Measurements from ENCODE around the gene FAM131C. TPM values are rescaled to one million over a fixed set of nuclear protein-coding genes. Genes with fewer than 3 reads are reported as not detected.
"Not testable (repeated sequence)": the region's sequence is repeated elsewhere in the genome, so short reads cannot be mapped to it uniquely, and the experiment has no call there.

Gene FAM131C
- total RNA-seq, 1 experiment from 2014 or later, result 0.45 TPM

DNA sequence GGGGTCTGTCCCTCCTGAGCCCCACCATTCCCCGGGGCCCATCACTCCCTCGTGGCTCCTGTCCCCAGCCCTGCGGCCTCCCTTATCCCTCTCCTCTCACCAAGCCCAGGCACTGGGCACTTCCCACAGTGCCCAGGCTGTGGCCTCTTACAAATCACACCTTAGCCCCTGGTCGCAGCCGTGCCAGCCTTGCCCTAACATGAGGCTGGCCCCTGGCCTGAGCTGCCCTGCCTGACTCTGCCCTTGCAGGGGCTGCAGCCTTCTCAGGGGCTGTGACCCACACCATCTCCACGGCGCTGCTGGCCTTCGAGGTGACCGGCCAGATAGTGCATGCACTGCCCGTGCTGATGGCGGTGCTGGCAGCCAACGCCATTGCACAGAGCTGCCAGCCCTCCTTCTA lies 21.5 kb downstream of the FAM131C start:
- H3K4me3 ChIP-seq (ENCODE audit: insufficient read depth, low read depth, low read length); H3K36me3 ChIP-seq (replicated peaks; ENCODE audit: control insufficient read depth, insufficient read depth, low read length); H3K27me3 ChIP-seq (ENCODE audit: control insufficient read depth, insufficient read depth, low read length); DNase-seq: not testable (repeated sequence)

GRCh38 chr1:16051039-16051438 lies 22.4 kb downstream of the FAM131C start:
- no peaks in the 10 kb centered on the region; the same call in 1 of the 2 replicates for H3K27me3 ChIP-seq (ENCODE audit: control insufficient read depth, insufficient read depth, low read length)
- H3K4me3 ChIP-seq (ENCODE audit: insufficient read depth, low read depth, low read length), result no peak overlapping the region
- no peaks in the 10 kb centered on the region for H3K36me3 ChIP-seq (replicated peaks; ENCODE audit: control insufficient read depth, insufficient read depth, low read length)
- no peak for DNase-seq

DNA sequence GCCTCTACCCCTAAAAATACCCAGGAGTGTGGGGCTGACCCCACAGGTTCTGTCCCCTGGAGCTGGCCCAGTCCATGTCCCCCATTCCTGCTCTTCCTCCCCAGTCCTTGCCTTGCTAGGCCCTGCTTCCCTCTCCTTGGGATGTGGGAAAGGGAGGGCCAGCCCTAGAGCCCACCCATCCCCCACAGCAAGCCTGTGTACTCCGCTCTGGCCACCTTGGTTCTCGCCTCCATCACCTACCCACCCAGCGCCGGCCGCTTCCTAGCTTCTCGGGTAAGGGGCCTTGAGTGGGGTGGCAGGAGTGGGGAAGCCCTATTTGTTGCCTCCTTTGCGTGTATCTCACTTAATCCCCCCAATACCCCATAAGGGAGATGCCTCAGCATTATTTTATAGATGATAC lies 23.1 kb downstream of the FAM131C start:
- DNase-seq, result peak; percentile 71
- Histone ChIP-seq H3K4me3 (ENCODE audit: insufficient read depth, low read depth, low read length) (no peak overlapping the region), H3K36me3 (replicated peaks; ENCODE audit: control insufficient read depth, insufficient read depth, low read length) (no peaks in the 10 kb centered on the region), H3K27me3 (ENCODE audit: control insufficient read depth, insufficient read depth, low read length) (no peaks in the 10 kb centered on the region; the same call in 1 of the 2 replicates)

GRCh38 chr1:16048573-16049189 lies 24.8 kb downstream of the FAM131C start:
- peak; percentile 96 for DNase-seq
- no peaks in the 10 kb centered on the region for H3K36me3 ChIP-seq (replicated peaks; ENCODE audit: control insufficient read depth, insufficient read depth, low read length)
- H3K27me3 ChIP-seq (ENCODE audit: control insufficient read depth, insufficient read depth, low read length), result no peaks in the 10 kb centered on the region; the same call in 1 of the 2 replicates
- peak overlapping the region; percentile 59 for H3K4me3 ChIP-seq (ENCODE audit: insufficient read depth, low read depth, low read length)

GRCh38 chr1:16047791-16048475 lies 25.5 kb downstream of the FAM131C start:
- Histone ChIP-seq H3K27me3 (ENCODE audit: control insufficient read depth, insufficient read depth, low read length) (no peaks in the 10 kb centered on the region; the same call in 1 of the 2 replicates), H3K4me3 (ENCODE audit: insufficient read depth, low read depth, low read length) (peak overlapping the region; percentile 59), H3K36me3 (replicated peaks; ENCODE audit: control insufficient read depth, insufficient read depth, low read length) (no peaks in the 10 kb centered on the region)
- DNase-seq, result peak; percentile 73

DNA sequence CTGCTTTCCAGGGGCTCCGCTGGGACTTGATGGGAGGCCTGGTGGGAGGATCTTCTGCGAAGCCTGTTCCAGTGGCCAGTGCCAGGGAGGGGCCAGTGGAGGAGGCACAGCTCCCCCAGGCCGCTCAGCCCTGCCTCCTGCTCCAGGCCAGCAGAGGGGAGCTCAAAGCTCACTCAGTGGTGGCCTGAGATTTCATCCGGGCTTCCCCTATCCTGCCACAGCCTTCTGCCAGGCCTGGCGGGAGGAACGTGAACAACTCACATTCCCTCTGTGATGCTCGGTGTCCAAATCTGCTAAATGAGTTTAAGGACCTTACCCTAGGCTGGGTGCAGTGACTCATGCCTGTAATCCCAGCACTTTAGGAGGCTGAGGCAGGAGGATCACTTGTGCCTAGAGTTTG lies 26.6 kb downstream of the FAM131C start:
- Histone ChIP-seq H3K4me3 (ENCODE audit: insufficient read depth, low read depth, low read length) (no peak overlapping the region), H3K36me3 (replicated peaks; ENCODE audit: control insufficient read depth, insufficient read depth, low read length) (no peaks in the 10 kb centered on the region), H3K27me3 (ENCODE audit: control insufficient read depth, insufficient read depth, low read length) (no peaks in the 10 kb centered on the region; the same call in 1 of the 2 replicates)
- no peak for DNase-seq

DNA sequence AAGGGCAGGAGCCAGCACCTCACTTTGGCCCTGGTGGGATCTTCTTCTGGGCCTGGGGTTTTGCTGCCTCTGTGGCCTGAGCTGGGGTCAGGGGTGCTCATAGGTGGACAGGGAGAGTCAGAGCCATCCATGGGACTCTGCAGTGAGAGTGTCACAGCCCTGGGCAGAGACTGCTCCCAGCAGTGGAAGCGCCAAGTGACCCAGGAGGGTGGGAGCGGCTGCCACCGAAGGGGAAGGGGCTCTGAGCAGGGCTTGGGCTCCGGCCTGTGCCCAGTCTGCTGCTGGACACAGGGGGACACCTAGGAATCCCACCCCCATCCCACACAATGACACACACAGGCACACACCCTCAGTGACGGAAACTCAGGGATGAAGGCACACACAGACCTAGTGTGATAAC lies 29.5 kb downstream of the FAM131C start:
- Histone ChIP-seq H3K36me3 (replicated peaks; ENCODE audit: control insufficient read depth, insufficient read depth, low read length) (no peaks in the 10 kb centered on the region), H3K4me3 (ENCODE audit: insufficient read depth, low read depth, low read length) (no peak overlapping the region), H3K27me3 (ENCODE audit: control insufficient read depth, insufficient read depth, low read length) (no peaks in the 10 kb centered on the region; the same call in 1 of the 2 replicates)
- no peak for DNase-seq

DNA sequence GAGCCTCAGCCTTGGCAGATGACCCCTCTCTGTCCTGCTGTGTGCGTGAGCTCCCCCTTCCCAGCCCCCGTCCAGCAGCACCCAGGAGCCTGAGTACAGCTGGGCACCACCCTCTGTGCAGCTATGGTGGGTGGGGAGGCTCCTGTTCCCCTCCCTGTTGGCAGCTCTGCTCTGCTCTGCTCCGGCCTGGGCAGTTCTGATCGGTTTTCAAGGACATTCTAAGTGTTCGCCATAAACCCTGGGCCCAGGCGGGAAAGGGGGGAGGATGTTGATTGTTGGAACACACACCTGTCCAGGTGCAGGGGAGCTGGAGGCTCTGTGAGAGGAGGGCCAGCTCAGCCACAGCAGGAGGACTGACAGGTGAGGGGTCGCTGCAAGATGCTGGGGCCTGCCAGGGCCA lies 29.9 kb downstream of the FAM131C start, which contains the start of gene CLCNKB:
Gene CLCNKB (plus strand): TSS at position 262 of the 400 bp plus-strand sequence. CDS start 711 bp downstream, outside the sequence.
- DNase-seq, result no peak
- Histone ChIP-seq H3K4me3 (ENCODE audit: insufficient read depth, low read depth, low read length) (no peak within 1 kb of the TSS), H3K36me3 (replicated peaks; ENCODE audit: control insufficient read depth, insufficient read depth, low read length) (no peaks in the 10 kb centered on the region), H3K27me3 (ENCODE audit: control insufficient read depth, insufficient read depth, low read length) (no peaks in the 10 kb centered on the region; the same call in 1 of the 2 replicates)

- H3K4me3 ChIP-seq (ENCODE audit: insufficient read depth, low read depth, low read length); H3K27me3 ChIP-seq (ENCODE audit: control insufficient read depth, insufficient read depth, low read length); H3K36me3 ChIP-seq (replicated peaks; ENCODE audit: control insufficient read depth, insufficient read depth, low read length); DNase-seq: not testable (repeated sequence)
Observed at GRCh38 chr1:16042654-16043053, 30.8 kb downstream of the FAM131C start.

DNA sequence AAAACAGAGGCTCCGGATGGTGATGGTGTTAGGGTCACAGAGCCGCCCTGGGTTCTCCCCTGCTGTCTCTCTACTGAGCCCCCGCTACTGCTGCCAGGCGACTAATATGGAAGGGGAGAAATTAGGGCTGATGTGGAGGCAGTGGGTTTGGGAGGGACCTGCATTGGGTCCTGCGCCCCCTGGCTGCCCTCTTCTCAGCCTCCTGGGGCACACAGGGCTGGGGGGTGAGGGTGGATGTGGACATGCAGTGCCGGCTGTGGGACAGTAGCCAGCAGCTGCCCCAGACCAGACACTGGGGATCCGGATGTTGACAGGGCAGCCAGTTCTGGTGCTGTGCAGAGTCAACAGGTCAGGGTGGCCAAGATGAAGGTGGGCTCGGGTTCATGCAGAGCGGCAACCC lies 31.4 kb downstream of the FAM131C start:
- H3K27me3 ChIP-seq (ENCODE audit: control insufficient read depth, insufficient read depth, low read length), result no peaks in the 10 kb centered on the region; the same call in 1 of the 2 replicates
- no peaks in the 10 kb centered on the region for H3K36me3 ChIP-seq (replicated peaks; ENCODE audit: control insufficient read depth, insufficient read depth, low read length)
- peak; percentile 76 for DNase-seq
- no peak overlapping the region for H3K4me3 ChIP-seq (ENCODE audit: insufficient read depth, low read depth, low read length)

DNA sequence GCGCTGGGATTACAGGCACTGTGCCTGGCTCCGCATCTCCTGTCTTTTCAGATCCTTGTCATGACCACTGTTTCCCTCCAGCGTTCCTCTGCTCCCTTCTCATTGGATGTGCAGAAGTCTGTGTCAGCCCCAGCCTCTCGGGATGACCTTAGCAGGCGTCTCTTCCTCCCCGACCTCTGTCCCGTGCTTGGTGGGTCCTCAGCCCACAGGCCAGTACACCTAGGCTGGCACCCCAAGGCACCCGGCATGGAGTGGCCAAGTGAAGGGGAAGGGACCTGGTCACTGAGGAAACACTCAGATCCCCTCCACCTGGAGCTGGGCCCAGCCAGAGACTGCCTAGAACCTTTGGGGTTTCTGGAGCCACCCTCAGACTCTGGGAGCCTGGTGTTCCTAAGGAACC lies 32.3 kb downstream of the FAM131C start:
- Histone ChIP-seq H3K27me3 (ENCODE audit: control insufficient read depth, insufficient read depth, low read length) (no peaks in the 10 kb centered on the region; the same call in 1 of the 2 replicates), H3K4me3 (ENCODE audit: insufficient read depth, low read depth, low read length) (no peak overlapping the region), H3K36me3 (replicated peaks; ENCODE audit: control insufficient read depth, insufficient read depth, low read length) (no peaks in the 10 kb centered on the region)
- no peak for DNase-seq

DNA sequence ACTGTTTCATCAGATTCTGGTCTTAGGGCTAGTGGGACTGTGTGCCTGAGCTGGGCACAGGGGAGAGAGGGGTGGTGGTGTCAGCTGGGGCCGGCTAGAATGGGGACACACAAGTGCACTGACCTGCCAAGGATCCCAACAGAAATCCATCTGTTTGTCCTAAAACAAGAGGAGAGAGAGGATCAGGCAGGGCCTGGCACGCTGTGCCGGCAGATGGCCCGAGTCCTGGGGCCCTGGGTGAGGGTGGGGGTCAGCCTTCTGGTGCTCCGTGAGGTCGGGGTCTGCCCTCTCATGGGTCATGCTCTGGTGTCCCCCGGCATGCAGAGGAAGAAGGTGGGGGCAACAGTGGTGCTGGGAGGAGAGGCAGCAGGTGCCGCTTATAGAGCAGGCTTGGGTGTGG lies 33.6 kb downstream of the FAM131C start:
- H3K36me3 ChIP-seq (replicated peaks; ENCODE audit: control insufficient read depth, insufficient read depth, low read length); DNase-seq: not testable (repeated sequence)

GRCh38 chr1:16038620-16038912 lies 34.9 kb downstream of the FAM131C start:
- Histone ChIP-seq H3K27me3 (ENCODE audit: control insufficient read depth, insufficient read depth, low read length) (no peaks in the 10 kb centered on the region), H3K36me3 (replicated peaks; ENCODE audit: control insufficient read depth, insufficient read depth, low read length) (no peaks in the 10 kb centered on the region), H3K4me3 (ENCODE audit: insufficient read depth, low read depth, low read length) (no peak overlapping the region)
- DNase-seq, result peak; percentile 76

More for the DNA sequence above, 33.6 kb downstream of the FAM131C start:
- not testable (repeated sequence) for H3K27me3 ChIP-seq (ENCODE audit: control insufficient read depth, insufficient read depth, low read length); H3K4me3 ChIP-seq (ENCODE audit: insufficient read depth, low read depth, low read length)

DNA sequence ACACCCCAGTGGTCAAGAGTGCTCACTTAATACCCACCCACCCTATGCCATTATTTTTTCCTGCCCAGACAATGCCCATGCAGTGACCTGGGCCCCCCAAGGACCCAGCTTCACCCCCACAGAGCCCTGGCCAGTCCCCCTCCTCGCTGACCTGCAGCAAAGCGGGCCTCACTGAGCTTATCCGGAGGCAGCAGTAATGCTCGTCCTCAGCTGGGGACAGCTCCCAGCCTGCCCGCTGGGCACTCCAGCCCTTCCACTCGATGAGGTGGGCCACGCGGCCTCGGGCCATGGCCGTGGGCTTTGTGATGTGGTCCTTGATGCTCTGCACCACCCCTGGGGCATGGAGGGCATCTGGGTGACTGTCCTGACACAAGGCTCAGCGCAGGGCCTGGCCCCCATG lies 37.0 kb downstream of the FAM131C start:
- not testable (repeated sequence) for H3K4me3 ChIP-seq (ENCODE audit: insufficient read depth, low read depth, low read length); DNase-seq; H3K27me3 ChIP-seq (ENCODE audit: control insufficient read depth, insufficient read depth, low read length)

DNA sequence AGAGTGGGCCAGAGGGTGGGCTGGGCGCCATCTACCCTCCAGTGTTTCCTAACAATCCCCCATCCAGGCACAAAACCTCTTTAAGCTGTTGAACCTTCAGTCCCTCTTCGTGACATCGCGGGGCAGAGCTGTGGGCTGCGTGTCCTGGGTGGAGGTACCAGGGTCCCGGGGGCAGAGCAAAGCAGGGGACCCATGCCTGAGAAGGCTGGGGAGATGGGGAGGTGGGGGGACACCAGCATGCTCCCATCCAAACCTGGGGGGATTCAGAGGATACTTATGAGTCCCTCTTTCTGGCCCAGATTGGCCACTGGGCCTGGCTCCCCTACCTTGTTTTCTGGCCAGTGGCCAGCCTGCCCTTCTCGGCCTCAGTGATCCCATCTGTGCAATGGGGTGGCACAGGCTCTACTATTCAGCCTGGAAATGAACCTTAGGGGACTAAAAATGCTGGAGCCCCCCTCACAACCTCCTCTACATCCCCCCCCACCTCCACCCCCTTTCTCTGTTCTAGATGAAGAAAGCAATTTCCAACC lies 40.3 kb downstream of the FAM131C start:
- H3K36me3 ChIP-seq (replicated peaks; ENCODE audit: control insufficient read depth, insufficient read depth, low read length); DNase-seq; H3K27me3 ChIP-seq (ENCODE audit: control insufficient read depth, insufficient read depth, low read length); H3K4me3 ChIP-seq (ENCODE audit: insufficient read depth, low read depth, low read length): not testable (repeated sequence)

More for the DNA sequence above, 37.0 kb downstream of the FAM131C start:
- not testable (repeated sequence) for H3K36me3 ChIP-seq (replicated peaks; ENCODE audit: control insufficient read depth, insufficient read depth, low read length)
